Stimulated activated effector memory CD8-positive, alpha-beta T cell treated with anti-CD3 and anti-CD28 coated beads, Interleukin-12 subunit alpha, Interleukin-12 subunit beta, amount 100 ng/mL, for 72 hours (primary cell): ENCODE results near the gene HCN3.
"Not testable (repeated sequence)": the region's sequence is repeated elsewhere in the genome, so short reads cannot be mapped to it uniquely, and the experiment has no call there.

Source experiments
- ATAC-seq: fragments of 150-1000 bp; cut with Tn5 transposase; 2 replicates; pipeline ENCODE4 v1.10.0; 2021
- DNase-seq, 2 donors: peaks; one replicate each; pipeline ENCODE4 v3.0.0; 2021 to 2022; ENCODE audit warnings: low spot score in 2 of 2
- H3K27ac Mint-ChIP-seq: one replicate; pipeline ENCODE4 v1.8.0; 2022; ENCODE audit warnings: mild to moderate bottlenecking, mixed read lengths
- H3K36me3 Mint-ChIP-seq: one replicate; pipeline ENCODE4 v1.8.0; 2022; ENCODE audit warnings: mild to moderate bottlenecking, mixed read lengths
- H3K4me1 Mint-ChIP-seq: one replicate; pipeline ENCODE4 v1.8.0; 2022; ENCODE audit warnings: mixed read lengths
- H3K4me3 Mint-ChIP-seq: one replicate; pipeline ENCODE4 v1.8.0; 2022; ENCODE audit warnings: mild to moderate bottlenecking, mixed read lengths
- H3K9me3 Mint-ChIP-seq: one replicate; pipeline ENCODE4 v1.8.0; 2022; ENCODE audit warnings: mixed read lengths

Gene HCN3

DNA sequence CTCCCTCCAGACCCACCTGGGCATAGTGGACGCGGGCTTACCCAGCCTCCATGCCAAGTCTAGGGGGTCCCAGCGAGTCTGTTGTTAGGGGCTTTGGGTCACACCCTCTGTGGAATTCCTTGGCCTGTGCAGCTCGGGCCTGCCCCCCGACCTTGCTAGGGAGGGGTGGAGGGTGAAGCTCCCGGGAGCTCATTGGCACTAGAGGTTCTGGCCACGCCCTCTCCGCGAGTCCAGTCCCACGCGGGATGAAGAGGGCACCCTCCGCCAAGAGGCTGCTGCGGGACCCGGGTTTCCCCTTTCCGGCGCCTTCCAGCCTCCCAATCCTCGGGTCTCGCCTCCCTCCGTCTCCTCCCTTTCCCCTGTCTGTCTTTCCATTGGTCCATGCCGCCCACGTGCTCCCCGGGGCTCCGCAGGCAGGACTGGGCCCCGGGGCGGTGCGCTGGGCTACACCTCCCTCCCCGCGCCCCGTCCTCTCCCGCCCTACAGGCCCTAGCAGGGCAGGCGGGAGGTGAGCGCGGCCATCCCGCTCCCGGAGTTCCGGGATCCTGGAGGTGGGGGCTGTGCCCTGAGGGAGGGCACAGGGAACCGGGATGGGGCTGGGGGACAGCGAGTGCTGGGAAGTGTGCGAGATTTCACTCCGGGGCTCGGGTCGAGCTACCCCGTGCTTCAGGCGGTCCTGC lies 46.9 kb downstream of the HCN3 start:
- DNase-seq (peak; percentile 84 to 94), ATAC-seq (peak; percentile 83)
- Mint-ChIP-seq H3K4me3 (peak overlapping the region; percentile 82), H3K36me3 (peaks cover 48% of the 10 kb centered on the region), H3K27ac (peak overlapping the region; percentile 94), H3K4me1 (peaks cover 50% of the 10 kb centered on the region), H3K9me3 (no peaks in the 10 kb centered on the region)

DNA sequence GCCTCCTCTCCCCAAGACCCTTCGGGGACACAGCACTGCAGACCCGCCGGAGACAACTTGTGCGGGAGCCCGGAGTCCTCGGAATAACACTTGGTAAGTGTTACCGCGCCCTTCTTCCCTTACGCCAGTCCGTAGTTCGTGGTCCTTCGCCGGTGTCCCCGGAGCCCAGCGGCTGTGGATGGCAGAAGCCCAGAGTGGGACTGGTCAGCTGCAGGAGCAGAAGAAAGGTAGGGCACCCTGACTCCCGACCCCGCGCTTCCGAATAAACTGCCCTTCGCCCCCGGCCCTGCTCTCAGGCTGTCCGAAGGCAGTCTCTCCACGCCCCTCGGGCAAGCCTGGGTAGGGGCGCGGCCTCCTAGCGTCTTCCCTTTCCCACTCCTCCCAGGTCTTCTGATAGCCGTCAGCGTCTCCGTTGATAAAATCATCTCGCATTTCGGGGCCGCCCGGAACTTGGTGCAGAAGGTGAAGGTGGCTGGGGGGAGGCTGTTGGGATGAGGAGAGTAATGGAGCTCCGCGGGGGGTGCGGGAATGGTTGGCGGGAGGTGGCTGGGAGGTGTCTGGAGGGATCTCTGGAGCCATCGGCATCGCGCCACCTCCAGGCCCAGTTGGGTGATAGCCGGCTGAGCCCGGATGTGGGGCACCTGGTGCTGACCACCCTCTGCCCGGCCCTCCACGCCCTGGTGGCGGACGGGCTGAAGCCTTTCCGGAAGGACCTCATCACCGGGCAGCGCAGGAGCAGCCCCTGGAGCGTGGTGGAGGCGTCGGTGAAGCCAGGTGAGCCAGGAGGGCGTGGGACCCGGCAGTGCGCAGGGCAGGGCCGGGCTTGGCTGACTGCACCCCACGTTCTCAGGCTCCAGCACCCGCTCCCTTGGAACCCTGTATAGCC lies 47.7 kb downstream of the HCN3 start:
- peak overlapping the region; percentile 82 for H3K4me3 Mint-ChIP-seq
- peaks cover 42% of the 10 kb centered on the region for H3K4me1 Mint-ChIP-seq
- H3K27ac Mint-ChIP-seq = peak overlapping the region; percentile 94
- DNase-seq = no peak
- peaks cover 47% of the 10 kb centered on the region for H3K36me3 Mint-ChIP-seq
- no peak for ATAC-seq
- H3K9me3 Mint-ChIP-seq = no peaks in the 10 kb centered on the region

DNA sequence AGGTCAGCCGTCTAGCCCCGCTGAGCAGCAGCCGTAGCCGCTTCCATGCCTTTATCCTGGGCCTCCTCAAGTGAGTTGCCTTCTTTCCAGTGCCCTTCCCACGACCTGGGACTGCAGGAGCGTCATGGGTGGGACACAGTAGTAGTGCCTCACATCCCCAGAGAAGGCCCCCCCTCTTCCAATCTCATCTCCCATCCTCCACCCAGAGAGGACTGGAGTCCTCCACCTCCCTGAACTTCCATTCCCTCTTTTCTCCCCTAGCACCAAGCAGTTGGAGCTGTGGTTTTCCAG lies 48.3 kb downstream of the HCN3 start:
- H3K4me3 Mint-ChIP-seq = peak overlapping the region; percentile 82
- H3K9me3 Mint-ChIP-seq = no peaks in the 10 kb centered on the region
- H3K4me1 Mint-ChIP-seq = peaks cover 36% of the 10 kb centered on the region
- H3K27ac Mint-ChIP-seq = peak overlapping the region; percentile 72
- ATAC-seq = no peak
- H3K36me3 Mint-ChIP-seq = peaks cover 47% of the 10 kb centered on the region
- no peak for DNase-seq

DNA sequence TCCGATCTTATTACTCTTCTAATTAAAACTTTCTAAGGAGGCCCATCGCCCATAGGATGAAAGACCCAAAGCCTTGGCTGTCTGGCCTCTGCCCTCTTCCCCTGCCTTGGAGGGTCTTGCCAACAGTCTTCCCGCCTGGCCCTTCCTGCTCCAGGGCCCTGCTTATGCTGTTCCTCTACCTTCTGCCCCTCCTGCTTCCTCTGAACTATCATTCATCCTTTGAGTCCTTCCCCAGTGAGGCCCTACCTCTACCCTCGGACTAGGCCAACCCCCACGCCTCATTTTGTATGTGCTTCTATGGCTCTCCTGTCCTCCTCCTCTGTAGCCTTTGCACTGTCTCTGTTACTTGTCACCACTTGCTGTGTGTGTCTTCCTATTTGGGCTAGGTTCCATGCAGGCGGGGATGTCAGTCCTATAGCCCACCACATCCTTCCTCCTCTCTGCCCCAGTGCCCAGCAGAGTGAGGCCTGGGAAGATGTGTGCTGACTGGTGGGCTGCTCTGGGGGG lies 48.8 kb downstream of the HCN3 start:
- H3K27ac Mint-ChIP-seq = peak overlapping the region; percentile 72
- no peaks in the 10 kb centered on the region for H3K9me3 Mint-ChIP-seq
- H3K4me1 Mint-ChIP-seq = peaks cover 31% of the 10 kb centered on the region
- DNase-seq = no peak
- peak overlapping the region; percentile 82 for H3K4me3 Mint-ChIP-seq
- peaks cover 47% of the 10 kb centered on the region for H3K36me3 Mint-ChIP-seq
- no peak for ATAC-seq

DNA sequence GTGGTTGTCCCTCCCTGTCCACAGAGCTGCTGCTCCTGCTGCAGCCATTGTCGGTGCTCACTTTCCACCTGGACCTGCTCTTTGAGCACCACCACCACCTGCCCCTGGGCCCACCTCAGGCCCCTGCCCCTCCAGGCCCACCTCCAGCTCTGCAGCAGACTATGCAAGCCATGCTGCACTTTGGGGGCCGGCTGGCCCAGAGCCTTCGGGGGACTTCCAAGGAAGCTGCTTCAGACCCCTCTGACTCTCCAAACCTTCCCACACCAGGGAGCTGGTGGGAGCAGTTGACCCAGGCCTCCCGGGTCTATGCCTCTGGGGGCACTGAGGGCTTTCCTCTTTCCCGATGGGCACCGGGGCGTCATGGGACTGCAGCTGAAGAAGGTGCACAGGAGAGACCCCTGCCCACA lies 49.4 kb downstream of the HCN3 start:
- Mint-ChIP-seq H3K27ac (peak overlapping the region; percentile 72), H3K36me3 (peaks cover 48% of the 10 kb centered on the region)
- no peak for ATAC-seq

DNA sequence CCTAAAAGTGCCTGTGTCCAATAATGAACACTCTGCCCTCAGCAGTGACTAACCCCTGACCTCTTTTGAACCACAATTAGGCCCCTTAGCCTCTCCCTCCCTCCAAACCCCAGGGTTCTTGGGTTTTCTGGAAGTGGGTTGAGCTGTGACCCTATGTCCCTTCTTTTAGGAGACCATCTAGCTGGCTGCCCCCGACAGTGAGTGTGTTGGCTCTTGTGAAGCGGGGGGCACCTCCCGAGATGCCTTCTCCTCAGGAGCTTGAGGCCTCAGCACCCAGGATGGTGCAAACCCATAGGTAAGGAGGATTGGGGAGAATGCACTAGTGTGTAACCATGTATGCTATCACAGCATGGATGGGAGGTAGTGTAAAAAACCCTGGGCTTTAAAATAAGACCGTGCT lies 50.7 kb downstream of the HCN3 start:
- H3K27ac Mint-ChIP-seq = peak overlapping the region; percentile 39
- H3K4me3 Mint-ChIP-seq = no peak overlapping the region
- no peak for ATAC-seq
- peaks cover 58% of the 10 kb centered on the region for H3K36me3 Mint-ChIP-seq
- no peaks in the 10 kb centered on the region for H3K9me3 Mint-ChIP-seq
- H3K4me1 Mint-ChIP-seq = peaks cover 16% of the 10 kb centered on the region
- DNase-seq = no peak

More for the DNA sequence above, 49.4 kb downstream of the HCN3 start:
- Mint-ChIP-seq H3K4me3 (peak overlapping the region; percentile 82), H3K9me3 (no peaks in the 10 kb centered on the region), H3K4me1 (peaks cover 26% of the 10 kb centered on the region)
- no peak for DNase-seq

DNA sequence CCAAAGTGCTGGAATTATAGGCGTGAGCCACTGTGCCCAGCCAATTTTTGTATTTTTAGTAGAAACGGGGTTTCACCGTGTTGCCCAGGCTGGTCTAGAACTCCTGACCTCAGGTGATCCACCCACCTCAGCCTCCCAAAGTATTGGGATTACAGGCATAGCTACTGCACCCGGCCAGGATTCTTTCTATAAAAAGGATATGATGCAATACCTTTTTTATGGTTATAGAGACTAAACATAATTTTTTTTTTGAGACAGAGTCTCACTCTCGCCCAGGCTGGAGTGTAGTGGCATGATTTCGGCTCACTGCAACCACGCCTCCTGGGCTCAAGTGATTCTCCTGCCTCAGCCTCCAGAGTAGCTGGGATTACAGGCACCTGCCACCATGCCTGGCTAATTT lies 51.6 kb downstream of the HCN3 start:
- peaks cover 16% of the 10 kb centered on the region for H3K4me1 Mint-ChIP-seq
- not testable (repeated sequence) for H3K4me3 Mint-ChIP-seq, H3K9me3 Mint-ChIP-seq, ATAC-seq, H3K27ac Mint-ChIP-seq, DNase-seq
- H3K36me3 Mint-ChIP-seq = peaks cover 66% of the 10 kb centered on the region

DNA sequence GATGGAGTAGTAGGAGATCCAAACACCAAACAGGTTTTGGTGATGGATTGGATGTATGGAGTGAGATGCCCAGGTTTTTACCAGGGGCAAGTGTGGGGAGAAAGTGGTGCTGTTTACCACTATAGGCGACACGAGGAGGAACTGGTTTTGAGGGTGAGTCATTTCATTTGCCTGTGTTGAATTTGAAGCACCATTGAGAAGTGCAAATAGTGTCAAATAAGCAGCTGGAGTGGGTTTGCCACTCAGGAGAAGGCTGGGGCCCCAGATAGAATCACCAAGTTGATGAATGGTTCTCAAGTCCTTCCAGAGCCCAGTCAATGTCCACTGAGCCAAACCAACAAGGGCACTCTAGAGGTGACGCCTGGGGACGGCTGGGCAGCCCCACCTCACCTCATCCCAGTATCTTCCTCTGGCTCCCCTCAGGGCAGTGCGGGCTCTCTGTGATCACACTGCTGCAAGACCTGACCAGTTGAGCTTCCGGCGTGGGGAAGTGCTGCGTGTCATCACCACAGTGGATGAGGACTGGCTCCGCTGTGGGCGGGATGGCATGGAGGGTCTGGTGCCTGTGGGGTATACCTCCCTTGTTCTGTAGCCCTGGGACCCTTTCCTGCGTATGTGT lies 52.8 kb downstream of the HCN3 start:
- H3K4me3 Mint-ChIP-seq = no peak overlapping the region
- H3K27ac Mint-ChIP-seq = peak overlapping the region; percentile 76
- DNase-seq (no peak), ATAC-seq (no peak)
- H3K4me1 Mint-ChIP-seq = peaks cover 16% of the 10 kb centered on the region
- no peaks in the 10 kb centered on the region for H3K9me3 Mint-ChIP-seq
- peaks cover 72% of the 10 kb centered on the region for H3K36me3 Mint-ChIP-seq

DNA sequence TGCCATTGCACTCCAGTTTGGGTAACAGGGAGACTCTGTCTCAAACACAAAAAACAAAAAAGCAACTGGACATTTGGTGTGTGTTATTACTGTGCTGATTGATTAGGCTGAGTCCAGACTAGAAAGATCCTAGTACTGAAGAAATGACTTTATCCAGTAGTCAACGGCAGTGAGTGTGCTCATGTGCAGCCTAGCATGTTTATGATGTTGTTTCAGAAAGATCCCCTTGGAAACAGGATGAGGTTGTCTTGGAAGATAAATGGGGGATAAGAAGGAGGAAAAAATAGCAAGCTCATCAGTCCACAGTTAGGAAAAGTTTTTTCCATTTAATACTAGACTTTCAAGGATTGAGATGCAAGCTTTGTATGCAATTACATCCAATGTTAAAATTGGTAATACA lies 57.7 kb downstream of the HCN3 start:
- Mint-ChIP-seq H3K9me3 (no peaks in the 10 kb centered on the region), H3K27ac (no peak overlapping the region), H3K4me3 (no peak overlapping the region), H3K4me1 (no peaks in the 10 kb centered on the region), H3K36me3 (peaks cover 93% of the 10 kb centered on the region)
- ATAC-seq (no peak), DNase-seq (no peak)
